ENCODE measurements around the gene TIGD2.
"Not testable (repeated sequence)": the region's sequence is repeated elsewhere in the genome, so short reads cannot be mapped to it uniquely, and the experiment has no call there.

The TIGD2 gene

DNA sequence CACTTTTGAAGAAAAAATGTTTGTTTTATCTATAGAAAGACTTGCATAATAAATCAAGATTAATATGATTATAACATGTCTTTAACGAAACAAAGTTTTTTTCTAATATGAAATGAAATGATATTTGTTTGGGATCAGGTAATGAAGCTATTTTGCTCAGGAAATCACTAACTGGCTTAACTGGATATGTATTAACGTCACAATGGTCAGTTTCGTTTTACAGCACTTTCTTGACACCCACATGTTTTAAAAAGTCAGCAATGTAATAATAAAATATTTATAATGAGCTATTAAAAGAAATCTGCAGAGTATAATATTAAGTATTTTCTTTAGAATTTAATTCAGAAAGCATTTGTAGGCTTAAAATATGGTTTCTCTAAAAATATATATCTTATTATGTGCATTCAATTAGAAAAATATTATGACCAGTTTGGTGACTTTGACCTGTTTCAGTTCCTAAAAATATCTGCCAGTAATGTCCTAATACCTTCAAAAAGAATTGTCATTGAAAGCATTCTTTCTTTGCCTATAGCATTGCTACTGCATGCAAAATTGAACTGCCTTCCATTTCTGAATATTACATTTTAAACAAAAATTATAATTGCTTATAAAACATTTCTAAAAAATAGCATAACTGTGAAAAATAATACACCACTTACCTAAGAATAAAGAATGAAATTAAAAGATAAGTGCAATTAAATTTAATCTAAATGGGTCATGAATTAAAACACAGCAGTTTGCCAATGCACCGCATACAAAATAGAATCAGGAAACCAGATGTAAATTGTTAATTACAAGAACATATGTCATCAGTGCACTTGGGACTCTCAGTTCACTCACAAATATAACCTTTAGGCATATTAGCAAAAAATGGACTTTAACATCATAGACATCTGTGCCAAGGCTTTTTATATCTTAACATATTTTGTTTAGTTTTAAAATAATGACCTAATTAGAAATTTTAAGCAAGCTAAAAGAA lies 31.6 kb downstream of the TIGD2 start:
- TF ChIP-seq, protein P1, sequence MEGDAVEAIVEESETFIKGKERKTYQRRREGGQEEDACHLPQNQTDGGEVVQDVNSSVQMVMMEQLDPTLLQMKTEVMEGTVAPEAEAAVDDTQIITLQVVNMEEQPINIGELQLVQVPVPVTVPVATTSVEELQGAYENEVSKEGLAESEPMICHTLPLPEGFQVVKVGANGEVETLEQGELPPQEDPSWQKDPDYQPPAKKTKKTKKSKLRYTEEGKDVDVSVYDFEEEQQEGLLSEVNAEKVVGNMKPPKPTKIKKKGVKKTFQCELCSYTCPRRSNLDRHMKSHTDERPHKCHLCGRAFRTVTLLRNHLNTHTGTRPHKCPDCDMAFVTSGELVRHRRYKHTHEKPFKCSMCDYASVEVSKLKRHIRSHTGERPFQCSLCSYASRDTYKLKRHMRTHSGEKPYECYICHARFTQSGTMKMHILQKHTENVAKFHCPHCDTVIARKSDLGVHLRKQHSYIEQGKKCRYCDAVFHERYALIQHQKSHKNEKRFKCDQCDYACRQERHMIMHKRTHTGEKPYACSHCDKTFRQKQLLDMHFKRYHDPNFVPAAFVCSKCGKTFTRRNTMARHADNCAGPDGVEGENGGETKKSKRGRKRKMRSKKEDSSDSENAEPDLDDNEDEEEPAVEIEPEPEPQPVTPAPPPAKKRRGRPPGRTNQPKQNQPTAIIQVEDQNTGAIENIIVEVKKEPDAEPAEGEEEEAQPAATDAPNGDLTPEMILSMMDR (IDR thresholded peaks at IDR 0.05; ENCODE audit: low read length, missing control alignments), result no peak
- no peak for DNase-seq (ENCODE audit: low read depth)
- no peak overlapping the region for H3K4me3 ChIP-seq (replicated peaks; ENCODE audit: low read depth, low read length)

DNA sequence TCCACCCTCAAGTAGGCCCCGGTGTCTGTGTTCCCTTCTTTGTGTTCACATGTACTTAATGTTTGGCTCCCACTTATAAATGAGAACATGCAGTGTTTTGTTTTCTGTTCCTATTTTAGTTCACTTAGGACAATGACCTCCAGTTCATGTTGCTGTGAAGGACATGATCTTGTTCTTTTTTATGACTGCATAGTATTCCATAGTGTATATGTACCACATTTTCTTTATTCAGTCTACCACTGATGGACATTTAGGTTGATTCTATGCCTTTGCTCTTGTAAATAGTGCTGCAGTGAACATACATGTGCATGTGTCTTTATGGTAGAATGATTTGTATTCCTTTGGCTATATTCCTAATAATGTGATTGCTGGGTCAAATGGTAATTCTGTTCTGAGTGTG lies 33.3 kb downstream of the TIGD2 start:
- DNase-seq (ENCODE audit: low read depth); H3K4me3 ChIP-seq (replicated peaks; ENCODE audit: low read depth, low read length): not testable (repeated sequence)

DNA sequence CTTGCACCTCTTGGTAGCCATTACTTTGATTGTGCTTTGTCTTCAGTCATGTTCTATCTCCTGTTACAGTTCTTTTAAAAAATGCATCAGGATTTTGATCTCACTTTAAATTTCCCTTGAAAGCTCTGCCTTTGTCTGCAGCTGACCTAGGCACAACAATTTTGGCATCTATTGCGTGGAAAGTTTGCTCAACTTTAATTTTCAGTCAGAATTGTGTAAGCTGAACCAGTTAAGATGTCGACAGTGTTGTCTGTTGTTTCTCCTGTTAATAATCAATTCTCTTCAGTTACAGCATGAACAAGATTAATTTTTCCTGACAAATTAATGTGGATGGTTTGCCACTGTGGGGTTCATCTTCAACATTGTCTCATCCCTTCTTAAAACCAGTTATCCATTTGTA lies 34.9 kb downstream of the TIGD2 start:
- no peak for DNase-seq (ENCODE audit: low read depth)
- no peak overlapping the region for H3K4me3 ChIP-seq (replicated peaks; ENCODE audit: low read depth, low read length)
- TF ChIP-seq, protein P1 (IDR thresholded peaks at IDR 0.05; ENCODE audit: low read length, missing control alignments), result no peak

DNA sequence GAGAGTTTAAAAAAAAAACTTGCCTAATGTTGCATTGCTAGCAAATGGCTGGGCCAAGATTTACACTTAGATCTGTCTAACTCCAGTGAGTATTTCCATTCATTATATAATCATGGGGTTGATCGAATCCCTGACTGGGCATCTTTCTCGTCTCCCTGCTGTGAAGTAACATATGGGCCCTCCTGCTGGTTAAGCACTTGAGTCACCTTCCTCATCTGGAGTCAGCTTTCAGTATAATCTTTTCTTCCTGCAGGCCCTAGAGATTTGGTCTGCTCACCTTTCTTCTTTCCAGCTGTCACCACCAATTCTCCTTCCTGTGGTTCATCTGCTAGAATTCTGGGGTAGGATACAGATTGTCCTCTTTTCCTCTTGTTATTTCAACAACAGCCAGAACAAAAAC lies 41.6 kb downstream of the TIGD2 start:
- DNase-seq (ENCODE audit: low read depth), result no peak
- no peak overlapping the region for H3K4me3 ChIP-seq (replicated peaks; ENCODE audit: low read depth, low read length)
- TF ChIP-seq, protein P1 (IDR thresholded peaks at IDR 0.05; ENCODE audit: low read length, missing control alignments), result no peak

DNA sequence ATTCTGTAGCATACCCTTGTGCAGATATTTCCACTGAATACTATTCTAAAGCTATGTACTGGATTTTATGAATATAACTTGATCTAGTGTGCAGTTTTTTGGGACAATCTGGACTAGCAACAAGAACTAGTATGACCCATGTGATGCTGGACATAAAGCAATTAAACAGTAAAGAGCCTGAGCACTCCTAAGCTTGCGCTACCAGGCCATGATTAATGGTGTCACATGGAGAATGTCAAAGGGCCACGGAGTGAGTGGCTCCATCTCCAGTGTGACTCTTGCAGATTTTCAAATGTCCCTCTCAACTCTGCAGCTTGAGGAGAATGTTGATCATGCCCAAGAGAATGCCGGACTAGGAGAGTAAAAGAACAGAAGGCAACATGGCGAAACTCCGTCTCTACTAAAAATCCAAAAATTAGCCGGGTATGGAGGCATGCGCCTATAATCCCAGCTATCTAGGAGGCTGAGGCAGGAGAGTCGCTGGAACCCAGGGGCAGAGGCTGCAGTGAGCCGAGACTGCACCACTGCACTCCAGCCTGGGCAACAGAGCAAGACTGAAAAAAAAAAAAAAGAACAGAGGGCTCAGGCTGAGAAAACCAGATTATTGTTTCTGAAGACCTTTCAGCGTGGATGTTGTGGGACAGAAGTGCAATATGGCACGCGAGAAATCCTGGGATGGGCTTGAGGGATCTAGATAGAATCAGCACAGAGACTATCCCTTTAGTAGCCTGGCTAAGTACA lies 45.0 kb downstream of the TIGD2 start:
- no peak for DNase-seq (ENCODE audit: low read depth)
- no peak overlapping the region for H3K4me3 ChIP-seq (replicated peaks; ENCODE audit: low read depth, low read length)
- TF ChIP-seq, protein P1 (IDR thresholded peaks at IDR 0.05; ENCODE audit: low read length, missing control alignments), result no peak

DNA sequence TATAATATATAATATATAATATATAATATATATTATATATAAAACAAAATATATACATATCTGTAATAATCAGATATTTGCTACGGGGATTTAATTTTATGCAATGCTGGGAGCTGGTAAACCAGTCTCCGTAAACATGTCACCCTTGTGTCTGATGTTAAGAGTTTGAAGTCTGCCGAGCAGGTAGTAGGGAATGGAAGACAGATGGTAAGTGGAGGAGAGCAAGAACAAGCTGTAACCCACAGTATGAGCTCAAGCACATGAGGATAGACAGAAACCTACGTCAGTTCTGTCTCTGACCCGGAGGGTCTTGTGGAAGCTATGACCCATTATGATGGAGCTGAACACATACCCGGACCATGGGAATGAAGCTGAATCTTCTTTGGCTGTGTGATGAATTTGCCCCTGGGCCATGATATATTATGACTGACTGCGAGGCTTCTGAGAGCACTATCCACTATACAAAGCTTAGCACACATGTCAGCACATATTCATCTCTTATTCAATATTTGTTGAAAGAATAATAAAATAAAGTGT lies 46.2 kb downstream of the TIGD2 start:
- TF ChIP-seq, protein P1 (IDR thresholded peaks at IDR 0.05; ENCODE audit: low read length, missing control alignments), result no peak
- DNase-seq (ENCODE audit: low read depth), result no peak

DNA sequence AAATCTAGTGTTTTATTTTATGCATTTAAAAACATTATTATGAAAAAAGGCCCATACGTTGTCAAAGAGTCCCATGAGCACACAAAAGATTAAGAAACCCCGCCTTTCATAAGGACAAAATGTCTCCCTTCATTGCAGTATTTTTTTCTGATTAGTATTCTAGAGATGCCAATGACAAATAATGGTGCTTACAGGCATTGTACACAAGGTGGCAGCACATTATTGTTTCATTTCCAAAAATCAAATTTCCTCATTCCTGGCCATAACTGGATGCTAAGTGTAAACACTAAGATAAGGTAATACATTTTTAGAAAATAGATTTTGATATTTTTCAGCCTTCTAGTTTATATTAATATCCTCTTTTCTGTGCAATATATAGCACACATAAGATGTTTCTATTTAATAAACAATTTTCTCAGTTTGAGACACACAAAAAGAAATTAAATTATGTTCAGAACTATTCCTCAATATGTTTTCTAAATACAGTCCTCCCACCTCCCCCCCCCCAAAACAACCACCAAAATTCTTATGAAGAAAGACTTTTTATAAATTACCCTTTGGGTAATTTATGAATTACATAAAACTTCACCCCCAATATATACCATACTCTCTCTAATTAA lies 47.7 kb downstream of the TIGD2 start:
- peak; percentile 72 for DNase-seq (ENCODE audit: low read depth)
- H3K4me3 ChIP-seq (replicated peaks; ENCODE audit: low read depth, low read length), result no peak overlapping the region
- TF ChIP-seq, protein P1 (IDR thresholded peaks at IDR 0.05; ENCODE audit: low read length, missing control alignments), result peak; percentile 74

More for the DNA sequence above, 46.2 kb downstream of the TIGD2 start:
- no peak overlapping the region for H3K4me3 ChIP-seq (replicated peaks; ENCODE audit: low read depth, low read length)
